WI38 (cell line): ENCODE measurements around the gene NOL6.
A peak's percentile ranks its signal among the peaks of the same experiment; 100 is the strongest.
"Not testable (repeated sequence)": the region's sequence is repeated elsewhere in the genome, so short reads cannot be mapped to it uniquely, and the experiment has no call there.

ENCODE experiments used
- H3K4me3 ChIP-seq: 2 replicates; pipeline ENCODE4 v1.5.1; 2011; ENCODE audit warnings: low read depth, mild to moderate bottlenecking, control low read depth, low read length
- TF ChIP-seq, protein P1 (sequence below): IDR thresholded peaks from 2 replicates; pipeline ENCODE4 v1.5.1; 2012; ENCODE audit warnings: low read depth, mild to moderate bottlenecking, control low read depth, low read length

NOL6 gene

DNA sequence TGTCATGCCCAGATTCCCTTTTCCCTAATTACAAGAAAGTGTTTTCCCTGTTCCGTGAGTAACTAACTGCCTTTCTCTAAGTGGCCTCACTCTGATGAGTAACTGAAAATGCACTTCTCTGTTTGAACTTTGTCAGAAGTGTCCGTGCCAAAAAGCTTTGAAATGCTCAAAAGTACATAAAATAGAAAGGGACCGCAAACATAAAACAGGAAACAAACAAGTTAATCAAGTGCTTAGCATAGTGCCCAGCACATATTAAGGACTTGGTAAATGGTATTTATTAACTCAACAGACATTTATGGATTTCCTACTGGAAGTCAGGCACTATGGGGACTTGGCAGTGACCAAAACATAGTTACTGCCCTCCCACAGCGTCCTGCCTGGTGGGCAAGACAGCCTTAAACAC, 48.6 kb downstream of the NOL6 start:
- no peak overlapping the region for H3K4me3 ChIP-seq
- TF ChIP-seq, protein P1, sequence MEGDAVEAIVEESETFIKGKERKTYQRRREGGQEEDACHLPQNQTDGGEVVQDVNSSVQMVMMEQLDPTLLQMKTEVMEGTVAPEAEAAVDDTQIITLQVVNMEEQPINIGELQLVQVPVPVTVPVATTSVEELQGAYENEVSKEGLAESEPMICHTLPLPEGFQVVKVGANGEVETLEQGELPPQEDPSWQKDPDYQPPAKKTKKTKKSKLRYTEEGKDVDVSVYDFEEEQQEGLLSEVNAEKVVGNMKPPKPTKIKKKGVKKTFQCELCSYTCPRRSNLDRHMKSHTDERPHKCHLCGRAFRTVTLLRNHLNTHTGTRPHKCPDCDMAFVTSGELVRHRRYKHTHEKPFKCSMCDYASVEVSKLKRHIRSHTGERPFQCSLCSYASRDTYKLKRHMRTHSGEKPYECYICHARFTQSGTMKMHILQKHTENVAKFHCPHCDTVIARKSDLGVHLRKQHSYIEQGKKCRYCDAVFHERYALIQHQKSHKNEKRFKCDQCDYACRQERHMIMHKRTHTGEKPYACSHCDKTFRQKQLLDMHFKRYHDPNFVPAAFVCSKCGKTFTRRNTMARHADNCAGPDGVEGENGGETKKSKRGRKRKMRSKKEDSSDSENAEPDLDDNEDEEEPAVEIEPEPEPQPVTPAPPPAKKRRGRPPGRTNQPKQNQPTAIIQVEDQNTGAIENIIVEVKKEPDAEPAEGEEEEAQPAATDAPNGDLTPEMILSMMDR = no peak

DNA sequence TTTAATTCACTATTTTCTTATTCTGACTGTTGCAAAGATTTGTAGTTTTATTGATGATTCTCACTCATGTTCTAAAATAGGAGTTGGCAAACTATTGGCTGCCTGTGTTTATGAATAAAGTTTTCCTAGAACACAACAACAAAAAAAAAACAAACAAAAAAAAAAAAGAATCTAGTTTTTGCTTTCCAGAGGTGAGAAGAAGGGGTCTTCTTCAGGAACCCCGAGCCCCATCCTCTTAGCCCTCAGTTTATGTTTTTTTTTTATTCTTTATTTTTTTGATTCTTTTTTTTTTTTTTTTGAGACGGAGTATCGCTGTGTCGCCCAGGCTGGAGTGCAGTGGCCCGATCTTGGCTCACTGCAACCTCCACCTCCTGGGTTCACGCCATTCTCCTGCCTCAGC, 49.2 kb downstream of the NOL6 start:
- H3K4me3 ChIP-seq = not testable (repeated sequence)

DNA sequence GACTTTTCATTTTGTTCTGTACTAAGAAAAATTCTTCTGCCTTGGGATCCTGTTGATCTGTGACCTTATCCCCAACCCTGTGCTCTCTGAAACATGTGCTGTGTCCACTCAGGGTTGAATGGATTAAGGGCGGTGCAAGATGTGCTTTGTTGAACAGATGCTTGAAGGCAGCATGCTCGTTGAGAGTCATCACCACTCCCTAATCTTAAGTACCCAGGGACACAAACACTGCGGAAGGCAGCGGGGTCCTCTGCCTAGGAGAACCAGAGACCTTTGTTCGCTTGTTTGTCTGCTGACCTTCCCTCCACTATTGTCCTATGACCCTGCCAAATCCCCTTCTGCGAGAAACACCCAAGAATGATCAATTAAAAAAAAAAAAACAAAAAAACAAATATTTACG, 49.7 kb downstream of the NOL6 start:
- not testable (repeated sequence) for H3K4me3 ChIP-seq

DNA sequence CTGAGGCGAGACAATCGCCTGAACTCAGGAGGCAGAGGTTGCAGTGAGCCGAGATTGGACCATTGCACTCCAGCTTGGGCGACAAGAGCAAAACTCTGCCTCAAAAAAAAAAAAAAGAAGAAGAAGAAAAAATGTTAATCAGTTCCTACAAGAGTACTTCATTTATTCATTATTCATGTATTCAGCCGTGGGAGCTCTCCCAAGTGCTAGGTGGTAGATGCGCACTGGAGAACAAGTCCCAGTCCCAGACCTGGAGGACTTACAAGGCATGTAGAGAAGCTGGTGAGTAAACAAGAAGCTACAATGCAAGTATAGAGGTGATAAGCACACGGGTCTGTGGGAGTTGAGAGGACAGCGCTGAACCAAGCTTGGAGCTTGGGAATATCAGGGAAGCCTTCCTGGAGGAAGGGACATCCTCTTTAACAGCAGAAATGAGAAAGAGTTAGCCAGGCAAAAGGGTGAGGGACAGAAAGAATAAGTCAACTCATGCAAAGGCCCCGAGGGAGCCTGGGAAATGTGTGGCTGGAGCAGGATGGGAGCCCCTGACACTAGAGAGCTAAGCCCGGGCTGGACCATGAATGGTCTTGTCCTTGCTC, 53.9 kb downstream of the NOL6 start:
- TF ChIP-seq, protein P1 = no peak
- H3K4me3 ChIP-seq = no peak overlapping the region

DNA sequence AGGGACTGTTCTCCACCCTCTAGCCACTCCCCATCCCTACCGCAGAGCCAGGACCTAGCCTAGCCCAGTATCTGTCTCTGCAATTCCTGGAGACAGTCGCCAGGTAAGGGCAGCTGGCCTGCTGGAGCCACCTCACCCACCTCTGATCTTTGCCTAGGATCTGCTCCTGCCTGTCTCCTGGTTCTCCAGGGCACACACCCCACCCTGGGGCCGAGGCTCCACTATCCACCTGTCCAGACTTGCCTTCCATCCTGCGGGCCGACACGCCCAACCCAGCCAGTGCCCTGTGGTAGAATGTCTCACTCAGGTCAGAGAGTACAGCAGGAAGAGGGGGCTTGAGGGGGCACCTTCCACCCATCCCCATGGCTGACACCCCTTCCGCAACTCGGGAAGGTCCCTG, 55.6 kb downstream of the NOL6 start:
- no peak overlapping the region for H3K4me3 ChIP-seq
- TF ChIP-seq, protein P1 = no peak

DNA sequence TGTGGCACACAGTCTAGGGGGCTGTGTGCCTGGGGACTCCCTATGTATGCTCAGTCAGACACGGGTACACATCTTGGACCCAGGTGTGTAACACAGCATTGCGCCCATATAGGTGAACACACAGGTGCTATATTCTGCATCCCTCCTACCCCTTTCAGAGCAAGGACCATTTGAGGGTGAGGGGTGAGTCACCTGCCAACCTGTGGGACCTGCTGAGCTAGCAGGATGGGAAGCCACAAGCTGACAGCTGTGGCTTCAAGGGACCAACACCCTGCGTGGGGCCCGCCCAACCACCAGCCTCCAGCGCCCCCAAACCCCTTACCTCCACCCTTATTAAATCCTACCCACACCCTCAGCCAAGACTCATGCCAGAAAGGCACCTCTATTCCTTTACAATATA, 56.7 kb downstream of the NOL6 start:
- no peak overlapping the region for H3K4me3 ChIP-seq
- TF ChIP-seq, protein P1 = no peak

DNA sequence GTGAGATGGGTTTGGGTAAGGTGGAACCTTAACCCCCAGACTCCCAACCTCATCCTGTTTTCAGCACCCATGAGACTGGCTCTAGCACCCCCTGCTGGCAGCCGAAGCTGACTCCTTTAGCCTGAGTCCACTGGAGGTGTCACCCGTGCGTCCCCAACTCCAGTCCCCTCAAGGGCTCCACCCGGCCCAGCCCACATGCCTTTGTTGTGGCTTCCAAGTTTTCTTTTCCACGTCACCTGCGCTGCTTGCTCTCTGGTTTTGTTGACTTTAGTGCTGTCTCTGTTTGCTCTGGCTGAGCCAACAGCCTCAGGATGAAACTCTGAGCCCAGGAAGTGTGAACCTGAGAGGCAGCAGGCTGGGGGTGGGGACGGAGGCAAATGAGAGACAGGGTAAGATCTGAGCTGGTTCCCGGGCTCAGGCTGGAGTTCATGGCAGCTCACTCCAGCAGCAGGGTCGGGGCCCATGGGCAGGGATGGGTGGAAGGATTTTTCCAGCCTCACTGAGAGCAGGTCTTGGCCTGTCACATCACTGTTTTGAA, 58.2 kb downstream of the NOL6 start:
- H3K4me3 ChIP-seq = no peak overlapping the region
- TF ChIP-seq, protein P1 = peak; percentile 75

DNA sequence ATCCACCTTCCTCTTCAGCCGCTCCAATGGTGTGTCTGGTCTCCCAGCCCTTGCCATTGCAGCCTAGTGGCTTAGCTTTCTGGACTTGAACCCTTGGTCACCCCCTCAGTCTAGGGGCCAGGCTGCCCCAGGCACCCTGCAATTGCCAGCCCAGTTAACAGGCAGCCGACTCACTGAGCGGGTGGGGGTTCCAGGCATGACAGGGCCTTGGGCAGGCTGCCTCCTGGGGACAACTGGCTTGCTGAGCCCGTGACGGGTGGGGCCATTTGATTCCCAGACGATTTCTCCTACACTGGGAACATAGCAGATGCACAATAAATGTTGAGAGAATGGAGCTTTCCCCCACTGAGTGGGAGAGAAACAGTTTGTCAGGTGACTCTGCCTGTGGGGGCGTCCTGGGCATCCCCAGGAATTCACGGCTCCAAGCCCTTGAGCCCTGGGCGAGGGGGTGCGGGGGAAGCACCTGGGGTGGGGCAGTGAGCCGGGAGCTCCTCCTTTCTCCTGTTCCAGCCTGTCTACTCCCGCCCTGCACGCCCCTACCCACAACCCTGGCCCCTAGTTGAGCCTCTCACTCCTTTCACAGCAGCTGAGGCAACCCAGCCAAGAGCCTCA, 58.7 kb downstream of the NOL6 start:
- no peak overlapping the region for H3K4me3 ChIP-seq
- TF ChIP-seq, protein P1 = no peak
